GM19023 (cell line): ENCODE results near the gene CA14.
"Not testable (repeated sequence)": the region's sequence is repeated elsewhere in the genome, so short reads cannot be mapped to it uniquely, and the experiment has no call there.

Experiments used
- ATAC-seq: cut with Tn5 transposase; IDR thresholded peaks from one replicate; pipeline ENCODE4 v1.9.1; 2021; ENCODE audit warnings: mild to moderate bottlenecking, moderate library complexity; ENCODE audit not compliant: unreplicated experiment

CA14 gene

DNA sequence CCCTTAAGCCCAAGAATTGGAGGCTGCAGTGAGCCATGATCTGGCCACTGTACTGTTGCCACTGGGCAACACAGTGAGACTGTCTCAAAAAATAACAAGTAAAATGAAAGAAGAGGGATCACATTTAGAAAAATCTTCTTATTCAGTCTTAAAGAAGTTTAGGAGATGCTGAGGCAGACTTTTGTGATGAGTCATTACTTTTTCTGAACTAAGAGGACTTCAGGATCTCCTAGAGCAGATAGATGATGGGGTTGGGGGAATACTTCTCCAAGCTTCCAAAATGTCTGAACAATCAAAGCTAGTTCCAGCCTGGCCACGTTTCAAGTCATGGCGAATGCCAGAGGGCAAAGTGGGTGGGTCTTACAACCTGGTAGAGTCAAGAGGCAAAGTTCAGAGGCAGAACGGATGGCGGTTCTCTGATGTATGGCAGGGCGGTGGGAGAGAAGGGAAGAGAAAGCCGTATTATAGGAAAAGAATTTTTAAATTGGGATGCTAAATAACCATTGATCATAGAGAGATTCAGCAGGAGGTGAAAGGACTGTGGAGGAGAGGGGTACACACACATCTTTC lies 22.6 kb downstream of the CA14 start:
- no peak for ATAC-seq

GRCh38 chr1:150281221-150281757 lies 23.7 kb downstream of the CA14 start:
- no peak for ATAC-seq

DNA sequence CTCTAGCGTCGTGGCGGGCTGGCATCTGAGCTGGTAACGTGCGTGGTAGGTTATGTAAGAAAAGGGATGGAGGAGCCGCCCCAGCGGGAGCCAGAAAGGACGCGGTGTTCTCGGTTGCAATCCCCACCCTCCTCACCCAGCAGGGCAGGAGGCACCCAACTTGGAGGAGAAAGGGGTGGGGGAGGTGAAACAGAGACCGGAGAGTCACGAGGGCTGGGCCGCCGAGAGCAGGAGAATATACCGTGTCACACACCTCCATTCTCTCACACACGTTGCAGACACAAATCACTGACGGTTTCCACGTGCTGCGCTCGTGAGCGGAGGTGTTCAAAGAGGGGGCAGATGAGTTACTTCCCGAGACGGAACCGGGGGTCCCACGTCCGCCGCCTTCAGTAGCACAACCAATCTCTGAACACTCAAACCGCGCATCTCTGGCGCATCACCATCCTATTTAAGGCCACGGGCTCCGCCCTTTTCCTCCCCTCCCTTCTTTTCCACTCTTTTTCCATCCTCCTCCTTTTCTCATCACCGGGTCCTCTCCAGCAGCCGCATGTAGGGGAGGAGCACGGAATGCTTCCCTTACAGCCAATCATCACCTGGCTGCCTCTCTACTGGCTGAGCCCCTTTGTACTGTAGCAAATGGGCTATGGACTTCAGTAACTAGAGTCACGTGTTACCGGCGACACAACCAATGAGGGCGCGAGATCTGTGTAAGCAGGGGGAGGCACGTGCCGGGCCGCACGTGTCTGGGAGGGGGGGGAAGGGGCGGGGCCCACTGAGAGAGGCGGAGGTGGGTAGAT lies 24.4 kb downstream of the CA14 start, which contains the start of gene CIART:
Gene CIART, plus strand, starts transcription at position 797 of the 800 bp plus-strand sequence. CDS start 714 bp downstream, outside the sequence.
- peak; percentile 80 for ATAC-seq

DNA sequence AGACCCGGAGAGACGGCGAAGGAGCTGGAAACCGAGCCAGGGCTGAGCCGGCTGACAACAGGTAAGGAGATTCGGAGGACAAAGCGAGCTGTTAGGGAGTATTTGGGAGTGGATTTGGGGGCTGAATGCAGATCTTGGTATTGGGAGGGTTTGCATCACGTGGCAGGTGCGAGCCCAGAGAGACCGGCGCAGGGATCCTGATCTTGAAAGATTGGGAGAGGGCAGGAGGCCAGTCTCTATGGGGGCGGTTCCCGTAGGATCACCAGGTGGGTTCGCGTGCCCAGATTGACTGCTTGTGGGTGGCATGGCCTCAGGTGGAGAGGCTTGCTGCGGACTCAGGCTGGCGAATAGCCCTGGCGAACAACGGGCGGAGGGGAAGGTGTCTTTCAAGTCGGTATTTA lies 25.0 kb downstream of the CA14 start:
- ATAC-seq, result no peak

- ATAC-seq, result no peak
These were observed 25.7 kb downstream of the CA14 start for GRCh38 chr1:150283260-150283659.

- ATAC-seq, result no peak
These were observed 30.8 kb downstream of the CA14 start for GRCh38 chr1:150288382-150288781.

- ATAC-seq, result no peak
These were observed 31.2 kb downstream of the CA14 start for GRCh38 chr1:150288822-150289221.

GRCh38 chr1:150293433-150294253 lies 36.1 kb downstream of the CA14 start, which contains the start of gene MRPS21:
Gene MRPS21, plus strand, starts transcription at chr1:150293861. Its CDS starts 506 bp downstream, at chr1:150294367.
- peak; percentile 96 for ATAC-seq

DNA sequence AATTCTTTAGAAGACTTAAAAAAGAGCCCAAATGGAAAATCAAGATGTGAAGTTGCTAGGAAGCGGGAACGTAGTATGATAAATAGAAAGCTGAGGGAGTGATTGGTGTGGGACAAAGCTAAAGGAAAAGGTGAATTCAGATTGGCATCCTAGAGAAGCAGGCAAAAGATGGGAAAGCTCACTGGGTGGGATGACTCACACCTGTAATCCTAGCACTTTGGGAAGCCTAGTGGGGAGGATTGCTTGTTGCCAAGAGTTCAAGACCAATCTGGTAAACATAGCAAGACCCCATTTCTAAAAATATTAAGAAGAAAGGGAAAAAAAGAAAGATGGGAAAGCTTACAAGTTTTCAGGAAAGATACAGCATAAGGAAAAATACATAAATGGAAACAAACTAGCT lies 37.9 kb downstream of the CA14 start:
- no peak for ATAC-seq

GRCh38 chr1:150299716-150300115 lies 42.1 kb downstream of the CA14 start:
- no peak for ATAC-seq

GRCh38 chr1:150302338-150302737 lies 44.8 kb downstream of the CA14 start:
- no peak for ATAC-seq

DNA sequence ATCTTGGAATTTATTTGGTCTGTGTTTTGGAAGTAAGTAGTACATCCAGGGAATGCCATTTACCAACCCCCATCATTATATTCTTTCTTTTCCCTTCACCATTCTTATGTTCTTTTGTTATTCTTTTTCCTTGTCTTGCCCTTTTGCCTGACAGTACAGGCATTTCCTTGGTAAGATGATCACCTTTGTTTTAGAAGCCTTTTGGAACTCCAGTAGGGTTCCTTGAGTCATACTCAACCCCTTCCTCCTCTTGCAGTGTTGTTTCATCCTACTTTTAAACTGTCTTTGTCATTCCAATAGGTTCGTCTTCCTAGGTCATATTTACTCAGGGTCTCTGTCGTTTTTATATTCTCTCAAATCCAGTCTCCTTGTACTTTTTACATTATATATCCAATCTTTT lies 45.3 kb downstream of the CA14 start:
- ATAC-seq, result no peak

- ATAC-seq, result not testable (repeated sequence)
These were observed 51.0 kb downstream of the CA14 start for GRCh38 chr1:150308585-150308984.

DNA sequence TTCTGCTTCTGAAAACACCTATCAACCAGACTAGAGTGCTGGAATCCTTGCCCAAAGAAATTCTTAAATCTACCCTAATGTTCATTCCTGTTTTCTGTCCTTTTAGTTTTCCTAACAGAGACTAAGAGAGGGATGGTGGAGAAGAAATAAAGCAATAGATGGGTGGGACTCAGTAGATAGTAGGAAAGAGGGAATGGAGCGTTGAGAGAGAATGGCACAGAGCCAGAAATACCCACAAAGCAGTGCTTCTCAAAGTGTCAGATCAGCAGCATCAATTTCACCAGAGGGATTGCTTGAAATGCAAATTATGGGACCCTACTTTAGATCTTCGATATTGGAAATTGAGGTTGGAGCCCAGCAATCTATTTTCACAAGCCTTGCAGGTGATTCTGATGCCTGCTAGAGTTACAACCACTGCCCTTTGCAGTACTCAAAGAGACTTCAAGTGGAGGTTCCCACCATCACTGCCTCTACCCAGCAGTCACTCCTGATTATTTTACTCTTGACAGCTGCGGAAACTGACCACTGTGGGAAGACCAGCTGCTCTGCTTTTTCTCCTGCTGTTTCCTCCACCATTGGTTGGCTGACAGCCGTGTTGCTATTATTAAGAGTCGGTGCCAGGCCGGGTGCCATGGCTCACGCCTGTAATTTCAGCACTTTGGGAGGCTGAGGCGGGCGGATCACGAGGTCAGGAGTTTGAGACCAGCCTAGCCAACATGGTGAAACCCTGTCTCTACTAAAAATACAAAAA lies 52.4 kb downstream of the CA14 start:
- no peak for ATAC-seq

GRCh38 chr1:150311762-150312161 lies 54.2 kb downstream of the CA14 start:
- no peak for ATAC-seq
